PC-9 (cell line): ENCODE results near the gene CNGA2. TPM values are rescaled to one million over a fixed set of nuclear protein-coding genes. Genes with fewer than 3 reads are reported as not detected.

Experiments
- BruUV-seq: library from RNA; stranded (reverse); fragments of 400-500 nt; replicated peaks from 2 replicates; lab custom pipeline; 2021; lab: Mats Ljungman, UMichigan
- CTCF ChIA-PET: fragments of 300-600 bp; sonication (Branson Sonifier 250); formaldehyde crosslinking; loops from one replicate; lab custom pipeline; 2022; ENCODE audit warnings: antibody characterized with exemption; lab: Charles Lee
- POLR2A ChIA-PET: fragments of 300-600 bp; sonication (Branson Sonifier 250); formaldehyde crosslinking; loops from one replicate; lab custom pipeline; 2022; ENCODE audit warnings: antibody characterized with exemption; ENCODE audit not compliant: unreplicated experiment; lab: Charles Lee
- DNase-seq, 2 experiments: peaks; one replicate each; pipeline versions ENCODE4 v3.0.0 to v3.0.0-alpha.2; 2015 to 2022; ENCODE audit warnings: mixed read lengths in 1 of 2
- H2AFZ ChIP-seq: fragments of 200-600 bp; sonication (generic); 2 replicates; pipeline ENCODE4 v1.8.1; 2017; ENCODE audit warnings: antibody characterized with exemption
- H3F3A ChIP-seq: fragments of 200-600 bp; sonication (generic); 2 replicates; pipeline ENCODE4 v1.8.1; 2017; ENCODE audit warnings: antibody characterized with exemption, mild to moderate bottlenecking, low read depth; ENCODE audit not compliant: insufficient read depth
- H3K27ac ChIP-seq: fragments of 200-600 bp; sonication (generic); 2 replicates; pipeline ENCODE4 v1.6.1; 2016; ENCODE audit warnings: mixed run types
- H3K27me3 ChIP-seq: fragments of 200-600 bp; sonication (generic); 2 replicates; pipeline ENCODE4 v1.6.1; 2016; ENCODE audit warnings: low read depth, mixed run types; ENCODE audit not compliant: insufficient read depth
- H3K36me3 ChIP-seq: fragments of 200-600 bp; sonication (generic); 2 replicates; pipeline ENCODE4 v1.6.1; 2016; ENCODE audit warnings: low read depth, mixed run types
- H3K4me1 ChIP-seq: fragments of 200-600 bp; sonication (generic); replicated peaks from 2 replicates; pipeline ENCODE4 v1.6.1; 2016; ENCODE audit warnings: mixed run types; ENCODE audit not compliant: insufficient read depth
- H3K4me2 ChIP-seq: fragments of 200-600 bp; sonication (generic); 2 replicates; pipeline ENCODE4 v1.6.1; 2017; ENCODE audit warnings: mixed run types
- H3K4me3 ChIP-seq: fragments of 200-600 bp; sonication (generic); 2 replicates; pipeline ENCODE4 v1.6.1; 2016; ENCODE audit warnings: mixed run types
- H3K79me2 ChIP-seq: fragments of 200-600 bp; sonication (generic); 2 replicates; pipeline ENCODE4 v1.6.1; 2017; ENCODE audit warnings: low read depth, mixed run types
- H3K9me2 ChIP-seq: fragments of 200-600 bp; sonication (generic); 2 replicates; pipeline ENCODE4 v1.8.1; 2017; ENCODE audit warnings: mild to moderate bottlenecking; ENCODE audit not compliant: insufficient read depth
- H3K9me3 ChIP-seq: fragments of 200-600 bp; sonication (generic); 2 replicates; pipeline ENCODE4 v1.8.1; 2016; ENCODE audit warnings: low read depth; ENCODE audit not compliant: insufficient read depth
- H4K20me1 ChIP-seq: fragments of 200-600 bp; sonication (generic); 2 replicates; pipeline ENCODE4 v1.8.1; 2017; ENCODE audit not compliant: insufficient read depth
- CTCF ChIP-seq: fragments of 200-600 bp; sonication (generic); conservative IDR thresholded peaks from 2 replicates; pipeline ENCODE4 v1.6.1; 2017; ENCODE audit warnings: mixed run types, antibody characterized with exemption, mild to moderate bottlenecking, moderate library complexity
- EZH2 ChIP-seq: fragments of 200-600 bp; sonication (generic); IDR thresholded peaks from 2 replicates; pipeline ENCODE4 v1.8.0; 2017; ENCODE audit warnings: antibody characterized with exemption, low read depth
- intact Hi-C: fragments of 100-400 bp; cut with micrococcal nuclease; formaldehyde crosslinking; loops from one replicate; pipeline ENCODE4 v1.10.0; 2022; ENCODE audit not compliant: unreplicated experiment
- total RNA-seq: library from RNA; stranded (reverse); gene quantifications from 2 replicates; pipeline ENCODE4 v1.2.3, GENCODE V29; 2021

The CNGA2 gene
- total RNA-seq, 1 experiment from 2014 or later = not detected

GRCh38 chrX:151735219-151735618, 673 bp downstream of the CNGA2 start:
- Histone ChIP-seq H3K9me3 (no peaks in the 10 kb centered on the region), H3K79me2 (no peaks in the 10 kb centered on the region), H3K27ac (no peak overlapping the region), H3K27me3 (peaks cover 74% of the 10 kb centered on the region), H3K4me1 (no peaks in the 10 kb centered on the region), H3K4me3 (no peak overlapping the region), H4K20me1 (no peaks in the 10 kb centered on the region), H3K4me2 (no peak overlapping the region), H3K36me3 (no peaks in the 10 kb centered on the region), H3K9me2 (no peaks in the 10 kb centered on the region), H2AFZ (no peak overlapping the region), H3F3A (no peaks in the 10 kb centered on the region)
- intact Hi-C loops = no loop called here
- TF ChIP-seq CTCF (no peak), EZH2 (no peak)
- ChIA-PET POLR2A (no interaction called here), CTCF (no interaction called here)
- no TSS peak for BruUV-seq
- no peak for DNase-seq

- H3K4me1 ChIP-seq = no peaks in the 10 kb centered on the region
- no TSS peak for BruUV-seq
- no peak for DNase-seq
- H3K4me2 ChIP-seq = no peak overlapping the region
- ChIA-PET POLR2A (no interaction called here), CTCF (no interaction called here)
- no peaks in the 10 kb centered on the region for H3K9me2 ChIP-seq
- no peak overlapping the region for H2AFZ ChIP-seq
- no peak overlapping the region for H3K4me3 ChIP-seq
- peaks cover 87% of the 10 kb centered on the region for H3K27me3 ChIP-seq
- no peaks in the 10 kb centered on the region for H3F3A ChIP-seq
- H3K79me2 ChIP-seq = no peaks in the 10 kb centered on the region
- H4K20me1 ChIP-seq = no peaks in the 10 kb centered on the region
- H3K36me3 ChIP-seq = no peaks in the 10 kb centered on the region
- TF ChIP-seq CTCF (no peak), EZH2 (no peak)
- intact Hi-C loops = no loop called here
- no peak overlapping the region for H3K27ac ChIP-seq
- no peaks in the 10 kb centered on the region for H3K9me3 ChIP-seq
Measured at GRCh38 chrX:151736685-151737084, 2.1 kb downstream of the CNGA2 start.

- intact Hi-C loops = no loop called here
- H4K20me1 ChIP-seq = no peaks in the 10 kb centered on the region
- TF ChIP-seq EZH2 = no peak
- TF ChIP-seq CTCF = no peak
- no peaks in the 10 kb centered on the region for H3K9me2 ChIP-seq
- no peaks in the 10 kb centered on the region for H3F3A ChIP-seq
- H3K27ac ChIP-seq = no peak overlapping the region
- H2AFZ ChIP-seq = no peak overlapping the region
- H3K9me3 ChIP-seq = no peaks in the 10 kb centered on the region
- no peak for DNase-seq
- no peaks in the 10 kb centered on the region for H3K36me3 ChIP-seq
- ChIA-PET POLR2A (no interaction called here), CTCF (no interaction called here)
- no peak overlapping the region for H3K4me3 ChIP-seq
- H3K79me2 ChIP-seq = no peaks in the 10 kb centered on the region
- no peaks in the 10 kb centered on the region for H3K4me1 ChIP-seq
- no peak overlapping the region for H3K4me2 ChIP-seq
- no TSS peak for BruUV-seq
- H3K27me3 ChIP-seq = peaks cover 79% of the 10 kb centered on the region
Measured at GRCh38 chrX:151737494-151737893, 2.9 kb downstream of the CNGA2 start.
